Progenitor cell of endocrine pancreas (in vitro differentiated cells): ENCODE measurements around the gene FCRL2. TPM values are rescaled to one million over a fixed set of nuclear protein-coding genes. Genes with fewer than 3 reads are reported as not detected.

Experiments
- DNase-seq: peaks from one replicate; pipeline ENCODE4 v3.0.0; 2021; ENCODE audit warnings: low spot score; ENCODE audit not compliant: unreplicated experiment
- H3K27ac Mint-ChIP-seq: 2 replicates; pipeline ENCODE4 v1.8.0; 2021; ENCODE audit warnings: mild to moderate bottlenecking, moderate library complexity, mixed read lengths
- H3K27me3 Mint-ChIP-seq: 2 replicates; pipeline ENCODE4 v1.8.0; 2021; ENCODE audit warnings: mixed read lengths
- H3K36me3 Mint-ChIP-seq: 2 replicates; pipeline ENCODE4 v1.8.0; 2022; ENCODE audit warnings: mixed read lengths; ENCODE audit not compliant: insufficient read depth
- H3K4me1 Mint-ChIP-seq: 2 replicates; pipeline ENCODE4 v1.8.0; 2021; ENCODE audit warnings: low read depth, mixed read lengths
- H3K4me3 Mint-ChIP-seq: 2 replicates; pipeline ENCODE4 v1.8.0; 2021; ENCODE audit warnings: low read depth, mild to moderate bottlenecking, moderate library complexity, mixed read lengths
- H3K9me3 Mint-ChIP-seq: 2 replicates; pipeline ENCODE4 v1.8.0; 2021; ENCODE audit warnings: low read depth, mixed read lengths
- total RNA-seq: library from RNA; stranded (reverse); gene quantifications from 2 replicates; pipeline ENCODE4 v1.2.1, GENCODE V29; 2021
- TF ChIP-seq, protein P1 (sequence below): fragments of 200-600 bp; sonication (generic); IDR thresholded peaks from one replicate; pipeline ENCODE4 v1.5.0; 2021; ENCODE audit warnings: antibody characterized with exemption, mild to moderate bottlenecking; ENCODE audit not compliant: unreplicated experiment

Gene FCRL2
- total RNA-seq, 1 donor from 2014 or later, result not detected

GRCh38 chr1:157732755-157733154 lies 44.2 kb downstream of the FCRL2 start:
- TF ChIP-seq, protein P1, sequence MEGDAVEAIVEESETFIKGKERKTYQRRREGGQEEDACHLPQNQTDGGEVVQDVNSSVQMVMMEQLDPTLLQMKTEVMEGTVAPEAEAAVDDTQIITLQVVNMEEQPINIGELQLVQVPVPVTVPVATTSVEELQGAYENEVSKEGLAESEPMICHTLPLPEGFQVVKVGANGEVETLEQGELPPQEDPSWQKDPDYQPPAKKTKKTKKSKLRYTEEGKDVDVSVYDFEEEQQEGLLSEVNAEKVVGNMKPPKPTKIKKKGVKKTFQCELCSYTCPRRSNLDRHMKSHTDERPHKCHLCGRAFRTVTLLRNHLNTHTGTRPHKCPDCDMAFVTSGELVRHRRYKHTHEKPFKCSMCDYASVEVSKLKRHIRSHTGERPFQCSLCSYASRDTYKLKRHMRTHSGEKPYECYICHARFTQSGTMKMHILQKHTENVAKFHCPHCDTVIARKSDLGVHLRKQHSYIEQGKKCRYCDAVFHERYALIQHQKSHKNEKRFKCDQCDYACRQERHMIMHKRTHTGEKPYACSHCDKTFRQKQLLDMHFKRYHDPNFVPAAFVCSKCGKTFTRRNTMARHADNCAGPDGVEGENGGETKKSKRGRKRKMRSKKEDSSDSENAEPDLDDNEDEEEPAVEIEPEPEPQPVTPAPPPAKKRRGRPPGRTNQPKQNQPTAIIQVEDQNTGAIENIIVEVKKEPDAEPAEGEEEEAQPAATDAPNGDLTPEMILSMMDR, result no peak
- Mint-ChIP-seq H3K4me3 (no peak overlapping the region), H3K4me1 (no peaks in the 10 kb centered on the region), H3K27me3 (no peaks in the 10 kb centered on the region), H3K27ac (no peak overlapping the region), H3K9me3 (no peaks in the 10 kb centered on the region), H3K36me3 (no peaks in the 10 kb centered on the region)
- no peak for DNase-seq

- Mint-ChIP-seq H3K4me3 (no peak overlapping the region), H3K4me1 (no peaks in the 10 kb centered on the region)
- TF ChIP-seq, protein P1, result no peak
These were observed 51.7 kb downstream of the FCRL2 start for GRCh38 chr1:157725221-157725577.

GRCh38 chr1:157724537-157725220 lies 52.3 kb downstream of the FCRL2 start:
- H3K4me1 Mint-ChIP-seq, result no peaks in the 10 kb centered on the region
- peaks cover 17% of the 10 kb centered on the region for H3K9me3 Mint-ChIP-seq
- H3K27me3 Mint-ChIP-seq, result no peaks in the 10 kb centered on the region
- TF ChIP-seq, protein P1, result no peak
- no peak overlapping the region for H3K4me3 Mint-ChIP-seq
- peaks cover 2% of the 10 kb centered on the region for H3K36me3 Mint-ChIP-seq
- DNase-seq, result no peak
- no peak overlapping the region for H3K27ac Mint-ChIP-seq

More at GRCh38 chr1:157725221-157725577, 51.7 kb downstream of the FCRL2 start:
- Mint-ChIP-seq H3K27ac (no peak overlapping the region), H3K27me3 (no peaks in the 10 kb centered on the region), H3K9me3 (peaks cover 17% of the 10 kb centered on the region), H3K36me3 (peaks cover 2% of the 10 kb centered on the region)
- DNase-seq, result no peak

GRCh38 chr1:157723157-157723556 lies 53.8 kb downstream of the FCRL2 start:
- no peaks in the 10 kb centered on the region for H3K4me1 Mint-ChIP-seq
- no peak overlapping the region for H3K27ac Mint-ChIP-seq
- DNase-seq, result no peak
- TF ChIP-seq, protein P1, result no peak
- peaks cover 19% of the 10 kb centered on the region for H3K9me3 Mint-ChIP-seq
- no peaks in the 10 kb centered on the region for H3K27me3 Mint-ChIP-seq
- H3K4me3 Mint-ChIP-seq, result no peak overlapping the region
- peaks cover 2% of the 10 kb centered on the region for H3K36me3 Mint-ChIP-seq

GRCh38 chr1:157721985-157722384 lies 54.9 kb downstream of the FCRL2 start:
- Mint-ChIP-seq H3K4me3 (no peak overlapping the region), H3K9me3 (peaks cover 19% of the 10 kb centered on the region), H3K27ac (no peak overlapping the region), H3K27me3 (no peaks in the 10 kb centered on the region), H3K36me3 (peaks cover 2% of the 10 kb centered on the region), H3K4me1 (no peaks in the 10 kb centered on the region)
- TF ChIP-seq, protein P1, result no peak
- no peak for DNase-seq
